ENCODE results near the gene PDE2A. TPM values are rescaled to one million over a fixed set of nuclear protein-coding genes. Genes with fewer than 3 reads are reported as not detected.

Gene PDE2A
- total RNA-seq, 1 donor from 2014 or later = 19.6 TPM

DNA sequence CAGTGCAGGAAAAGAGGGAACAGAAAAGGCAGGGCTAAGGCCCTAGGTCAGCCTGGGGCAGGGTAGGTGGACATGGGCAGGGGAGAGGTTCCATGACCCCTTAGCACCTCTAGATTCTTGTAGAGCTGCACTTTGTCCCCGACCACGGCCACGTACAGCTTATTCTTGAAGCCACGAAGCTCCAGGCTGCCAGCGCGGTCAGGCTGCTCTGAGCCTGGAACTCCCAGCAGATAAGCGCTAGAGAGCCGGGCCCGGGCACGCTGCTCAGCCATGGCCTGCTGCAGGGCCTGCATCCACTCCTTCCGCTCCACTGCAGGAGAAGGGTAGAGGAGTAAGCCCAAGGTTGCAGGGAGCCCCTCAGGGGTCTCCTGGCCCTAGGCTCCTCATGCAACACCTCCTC, 36.1 kb upstream of the PDE2A start:
- intact Hi-C loops (cut with micrococcal nuclease) = no loop called here

GRCh38 chr11:72709478-72710238, 35.4 kb upstream of the PDE2A start:
- H3K27ac ChIP-seq (replicated peaks) = peak overlapping the region; percentile 19
- DNase-seq = no peak
- H3K9me3 ChIP-seq (replicated peaks) = no peaks in the 10 kb centered on the region
- intact Hi-C loops (cut with micrococcal nuclease) = no loop called here
- TF ChIP-seq CTCF (IDR thresholded peaks at IDR 0.05; ENCODE audit: borderline replicate concordance) = no peak
- H3K36me3 ChIP-seq = peaks cover 78% of the 10 kb centered on the region
- peaks cover 31% of the 10 kb centered on the region for H3K4me1 ChIP-seq
- no peaks in the 10 kb centered on the region for H3K27me3 ChIP-seq (ENCODE audit: low read depth)
- no peak overlapping the region for H3K4me3 ChIP-seq

More for the DNA sequence above, 36.1 kb upstream of the PDE2A start:
- peak overlapping the region; percentile 19 for H3K27ac ChIP-seq (replicated peaks)
- no peak for TF ChIP-seq CTCF (IDR thresholded peaks at IDR 0.05; ENCODE audit: borderline replicate concordance)
- H3K9me3 ChIP-seq (replicated peaks) = no peaks in the 10 kb centered on the region
- no peak for DNase-seq
- no peak overlapping the region for H3K4me3 ChIP-seq
- H3K36me3 ChIP-seq = peaks cover 72% of the 10 kb centered on the region
- H3K27me3 ChIP-seq (ENCODE audit: low read depth) = no peaks in the 10 kb centered on the region
- peaks cover 36% of the 10 kb centered on the region for H3K4me1 ChIP-seq

DNA sequence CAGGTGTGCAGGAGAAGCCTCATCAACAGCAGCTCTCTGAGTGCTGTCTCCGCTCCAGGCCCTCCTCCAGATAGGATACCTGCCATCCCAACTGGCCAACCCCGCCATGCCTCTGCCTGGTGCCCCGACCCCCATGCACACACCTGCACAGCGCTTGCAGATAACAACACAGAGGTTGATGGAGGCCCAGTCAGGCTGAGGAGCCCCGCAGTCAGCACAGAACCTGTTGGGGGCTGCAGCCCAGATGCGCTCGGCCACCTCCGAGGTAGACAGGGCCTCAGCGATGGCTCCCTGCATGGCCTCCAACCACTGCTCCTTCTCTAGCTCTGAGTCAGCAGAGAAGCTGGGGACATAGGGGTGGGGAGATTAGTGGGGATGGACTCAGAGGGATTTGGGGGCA, 32.8 kb upstream of the PDE2A start:
- no peak overlapping the region for H3K27ac ChIP-seq (replicated peaks)
- H3K4me1 ChIP-seq = peaks cover 29% of the 10 kb centered on the region
- intact Hi-C loops (cut with micrococcal nuclease) = no loop called here
- H3K9me3 ChIP-seq (replicated peaks) = no peaks in the 10 kb centered on the region
- H3K36me3 ChIP-seq = peaks cover 95% of the 10 kb centered on the region
- TF ChIP-seq CTCF (IDR thresholded peaks at IDR 0.05; ENCODE audit: borderline replicate concordance) = no peak
- H3K27me3 ChIP-seq (ENCODE audit: low read depth) = no peaks in the 10 kb centered on the region
- no peak overlapping the region for H3K4me3 ChIP-seq
- DNase-seq = no peak

GRCh38 chr11:72706579-72706978, 32.4 kb upstream of the PDE2A start:
- Histone ChIP-seq H3K4me3 (no peak overlapping the region), H3K9me3 (replicated peaks) (no peaks in the 10 kb centered on the region), H3K27me3 (ENCODE audit: low read depth) (no peaks in the 10 kb centered on the region), H3K36me3 (peaks cover 95% of the 10 kb centered on the region), H3K4me1 (peaks cover 28% of the 10 kb centered on the region), H3K27ac (replicated peaks) (no peak overlapping the region)
- intact Hi-C loops (cut with micrococcal nuclease) = no loop called here
- no peak for DNase-seq
- TF ChIP-seq CTCF (IDR thresholded peaks at IDR 0.05; ENCODE audit: borderline replicate concordance) = no peak

DNA sequence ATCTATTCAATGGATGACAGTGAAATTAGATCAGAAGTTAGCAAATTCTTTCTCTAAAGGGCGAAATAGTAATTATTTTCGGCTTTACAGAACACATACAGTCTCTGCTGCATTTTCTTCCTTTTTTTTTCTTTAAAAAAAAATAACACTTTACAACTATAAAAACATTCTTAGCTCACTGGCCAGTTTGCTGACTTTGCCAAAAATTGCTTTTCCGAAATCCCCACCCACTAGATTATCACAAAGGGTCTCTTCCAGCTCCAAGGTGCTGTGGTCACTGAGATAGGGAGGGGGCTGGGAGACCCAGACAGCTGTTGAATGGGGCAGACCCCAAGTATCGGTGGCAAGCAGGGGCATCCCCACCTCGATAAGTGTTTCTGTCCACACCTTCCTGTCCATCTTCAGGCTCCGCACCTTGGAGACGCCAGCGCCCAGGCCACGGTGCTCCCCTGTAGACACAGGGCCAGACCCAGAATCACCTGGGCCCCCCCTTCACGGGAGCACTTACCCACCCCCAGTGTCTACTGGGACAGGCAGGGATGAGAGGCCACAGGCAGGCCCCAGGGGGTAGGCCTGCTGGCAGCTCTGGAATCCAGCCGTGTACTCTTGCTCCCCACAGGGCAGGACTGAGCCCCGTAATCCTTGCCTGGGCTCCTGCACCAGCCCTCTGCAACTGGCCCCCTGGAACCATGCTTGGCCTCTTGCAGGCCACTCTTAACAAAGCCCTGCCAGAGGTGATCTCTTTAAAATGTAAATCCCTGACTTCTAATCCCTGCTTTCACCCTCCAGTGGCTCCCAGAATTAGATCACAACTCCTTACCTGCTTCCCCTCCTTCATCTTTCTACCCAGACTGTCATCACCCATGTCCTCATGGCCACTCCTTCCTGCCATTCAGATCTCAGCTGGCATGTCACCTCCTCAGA, 31.5 kb upstream of the PDE2A start:
- peaks cover 32% of the 10 kb centered on the region for H3K4me1 ChIP-seq
- no peak overlapping the region for H3K27ac ChIP-seq (replicated peaks)
- H3K36me3 ChIP-seq = peaks cover 95% of the 10 kb centered on the region
- no peak for TF ChIP-seq CTCF (IDR thresholded peaks at IDR 0.05; ENCODE audit: borderline replicate concordance)
- H3K4me3 ChIP-seq = no peak overlapping the region
- no peak for DNase-seq
- no peaks in the 10 kb centered on the region for H3K27me3 ChIP-seq (ENCODE audit: low read depth)
- no peaks in the 10 kb centered on the region for H3K9me3 ChIP-seq (replicated peaks)
- intact Hi-C loops (cut with micrococcal nuclease) = no loop called here
